ENCODE measurements around the gene CMTM3.

- no peak for TF ChIP-seq YY1 (IDR thresholded peaks at IDR 0.05; ENCODE audit: insufficient read depth, insufficient read length)
- no peak for TF ChIP-seq SUZ12 (IDR thresholded peaks at IDR 0.05; ENCODE audit: extremely low read depth, insufficient read depth, insufficient read length)
These were observed 19.3 kb downstream of the CMTM3 start for GRCh38 chr16:66623755-66624154.

All from NT2/D1 (cell line).